ENCODE results near the gene THAP8. TPM values are rescaled to one million over a fixed set of nuclear protein-coding genes. Genes with fewer than 3 reads are reported as not detected.

THAP8 gene
- total RNA-seq, 4 donors from 2014 or later, result 5.7 to 20.4 (median 10.9) TPM

DNA sequence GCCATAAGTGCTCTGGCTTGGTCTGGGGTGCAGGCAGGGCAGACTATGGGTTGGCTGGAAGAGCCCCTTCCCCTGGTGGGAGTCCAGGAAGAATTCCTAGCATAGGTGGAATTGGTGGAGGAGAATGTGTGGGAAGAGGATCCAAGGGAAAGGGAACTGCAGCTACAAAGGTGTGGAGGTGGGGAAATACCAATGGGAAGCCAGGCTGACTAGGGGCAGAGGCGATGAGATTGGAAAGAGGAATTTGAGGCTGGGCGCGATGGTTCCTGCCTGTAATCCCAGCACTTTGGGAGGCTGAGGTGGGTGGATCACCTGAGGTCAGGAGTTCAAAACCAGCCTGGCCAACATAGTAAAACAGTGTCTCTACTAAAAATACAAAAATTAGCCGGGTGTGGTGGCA, 63.9 kb downstream of the THAP8 start:
- no peak for DNase-seq (ENCODE audit: low spot score in 2 of 2)
- Histone ChIP-seq H3K27ac (no peak overlapping the region), H3K4me3 (no peak overlapping the region), H3K27me3 (peaks cover 39% of the 10 kb centered on the region), H3K4me1 (peaks cover 19% of the 10 kb centered on the region), H3K9me3 (no peaks in the 10 kb centered on the region), H3K36me3 (no peaks in the 10 kb centered on the region)
- WGBS, result 89% methylated on average over 4 of the region's 4 CpGs
- TF ChIP-seq, protein P1, sequence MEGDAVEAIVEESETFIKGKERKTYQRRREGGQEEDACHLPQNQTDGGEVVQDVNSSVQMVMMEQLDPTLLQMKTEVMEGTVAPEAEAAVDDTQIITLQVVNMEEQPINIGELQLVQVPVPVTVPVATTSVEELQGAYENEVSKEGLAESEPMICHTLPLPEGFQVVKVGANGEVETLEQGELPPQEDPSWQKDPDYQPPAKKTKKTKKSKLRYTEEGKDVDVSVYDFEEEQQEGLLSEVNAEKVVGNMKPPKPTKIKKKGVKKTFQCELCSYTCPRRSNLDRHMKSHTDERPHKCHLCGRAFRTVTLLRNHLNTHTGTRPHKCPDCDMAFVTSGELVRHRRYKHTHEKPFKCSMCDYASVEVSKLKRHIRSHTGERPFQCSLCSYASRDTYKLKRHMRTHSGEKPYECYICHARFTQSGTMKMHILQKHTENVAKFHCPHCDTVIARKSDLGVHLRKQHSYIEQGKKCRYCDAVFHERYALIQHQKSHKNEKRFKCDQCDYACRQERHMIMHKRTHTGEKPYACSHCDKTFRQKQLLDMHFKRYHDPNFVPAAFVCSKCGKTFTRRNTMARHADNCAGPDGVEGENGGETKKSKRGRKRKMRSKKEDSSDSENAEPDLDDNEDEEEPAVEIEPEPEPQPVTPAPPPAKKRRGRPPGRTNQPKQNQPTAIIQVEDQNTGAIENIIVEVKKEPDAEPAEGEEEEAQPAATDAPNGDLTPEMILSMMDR (IDR thresholded peaks at IDR 0.05), result no peak
- TF ChIP-seq POLR2A (IDR thresholded peaks at IDR 0.05), result no peak

DNA sequence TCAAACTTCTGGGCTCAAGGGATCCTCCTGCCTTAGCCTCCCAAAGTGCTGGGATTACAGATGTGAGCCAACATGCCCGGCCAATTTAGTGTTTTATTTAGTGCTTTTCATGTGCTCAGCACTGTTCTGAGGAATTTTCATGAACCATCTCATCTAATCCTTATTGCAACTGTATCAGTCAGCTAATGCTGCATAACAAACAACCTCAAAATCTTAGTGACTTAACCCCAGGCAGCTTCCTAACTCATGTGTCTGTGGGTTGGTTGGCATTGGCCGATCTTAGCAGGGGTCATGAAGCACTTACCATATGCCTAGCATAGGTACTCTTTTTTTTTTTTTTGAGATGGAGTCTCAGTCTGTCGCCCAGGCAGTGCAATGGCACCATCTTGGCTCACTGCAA, 65.3 kb downstream of the THAP8 start:
- H3K4me1 ChIP-seq, result peaks cover 9% of the 10 kb centered on the region
- TF ChIP-seq, protein P1 (IDR thresholded peaks at IDR 0.05), result no peak
- no peak for TF ChIP-seq POLR2A (IDR thresholded peaks at IDR 0.05)
- no peak for TF ChIP-seq POLR2AphosphoS5 (IDR thresholded peaks at IDR 0.05)
- no peak for TF ChIP-seq EP300 (IDR thresholded peaks at IDR 0.05)
- WGBS, result 91% methylated on average over 3 of the region's 3 CpGs

DNA sequence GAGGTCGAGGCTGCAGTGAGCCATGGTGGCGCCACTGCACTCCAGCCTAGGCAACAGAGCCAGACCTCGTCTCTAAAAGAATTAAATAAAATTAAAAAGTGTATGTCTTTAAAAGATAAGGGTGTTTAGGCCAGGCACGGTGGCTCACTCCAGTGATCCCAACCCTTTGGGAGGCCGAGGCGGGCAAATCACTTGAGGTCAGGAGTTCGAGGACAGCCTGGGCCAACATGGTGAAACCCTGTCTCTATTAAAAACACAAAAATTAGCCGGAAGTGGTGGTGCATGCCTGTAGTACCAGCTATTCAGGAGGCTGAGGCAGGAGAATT, 66.6 kb downstream of the THAP8 start:
- H3K27ac ChIP-seq, result no peak overlapping the region
- no peaks in the 10 kb centered on the region for H3K36me3 ChIP-seq
- peaks cover 9% of the 10 kb centered on the region for H3K4me1 ChIP-seq
- no peak for DNase-seq (ENCODE audit: low spot score in 2 of 2)
- TF ChIP-seq POLR2AphosphoS5 (IDR thresholded peaks at IDR 0.05) (no peak), POLR2A (IDR thresholded peaks at IDR 0.05) (no peak), EP300 (IDR thresholded peaks at IDR 0.05) (no peak)
- TF ChIP-seq, protein P1 (IDR thresholded peaks at IDR 0.05), result no peak
- peaks cover 51% of the 10 kb centered on the region for H3K27me3 ChIP-seq
- peak overlapping the region; percentile 43 for H3K4me3 ChIP-seq
- WGBS, result 36% methylated on average over 8 of the region's 8 CpGs
- no peaks in the 10 kb centered on the region for H3K9me3 ChIP-seq

More for the DNA sequence above, 65.3 kb downstream of the THAP8 start:
- Histone ChIP-seq H3K4me3 (no peak overlapping the region), H3K9me3 (no peaks in the 10 kb centered on the region), H3K36me3 (no peaks in the 10 kb centered on the region), H3K27ac (no peak overlapping the region), H3K27me3 (peaks cover 44% of the 10 kb centered on the region)
- DNase-seq (ENCODE audit: low spot score in 2 of 2), result no peak

DNA sequence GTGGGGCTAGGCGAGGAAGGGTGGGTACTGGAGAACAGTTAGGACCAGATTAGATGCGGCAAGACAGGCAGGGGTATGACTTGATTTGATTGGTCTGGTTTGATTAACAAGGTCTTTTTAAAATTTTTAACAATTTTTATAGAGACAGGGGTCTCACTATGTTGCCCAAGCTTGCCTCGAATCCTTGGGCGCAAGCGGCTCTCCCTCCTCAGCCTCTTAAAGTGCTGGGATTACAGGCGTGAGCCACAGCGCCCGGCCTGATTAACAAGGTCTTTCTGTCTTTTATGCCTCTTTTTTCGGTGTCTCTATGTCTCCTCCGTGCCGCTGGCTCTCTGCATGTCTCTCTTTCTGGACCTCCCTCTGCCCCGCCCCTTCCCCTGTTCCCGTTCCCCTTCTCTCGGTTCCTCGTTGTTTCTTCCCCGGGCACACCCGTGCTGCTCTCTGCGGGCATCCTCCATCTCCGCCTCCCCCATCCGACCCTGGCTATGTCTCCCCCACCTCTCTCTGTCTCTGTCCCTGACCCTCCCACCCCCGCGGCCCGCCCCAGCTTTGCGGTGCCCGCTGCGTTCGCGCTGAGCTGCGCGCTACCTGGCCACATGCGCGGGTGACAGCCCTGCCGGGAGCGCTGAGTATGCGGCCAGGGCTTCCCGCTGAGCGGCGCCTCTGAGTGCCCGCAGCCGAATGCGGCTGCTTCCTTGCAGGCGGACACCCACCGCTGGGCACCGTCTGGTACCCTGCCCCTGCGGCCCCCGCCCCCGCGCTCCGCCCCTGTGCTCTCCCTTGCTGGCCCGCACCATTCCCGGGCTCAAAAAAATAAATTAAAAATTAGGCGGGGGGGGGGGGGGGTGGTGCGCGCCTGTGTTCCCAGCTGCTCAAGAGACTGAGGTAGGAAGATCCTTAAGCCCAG, 67.2 kb downstream of the THAP8 start:
- Histone ChIP-seq H3K27me3 (peaks cover 57% of the 10 kb centered on the region), H3K9me3 (no peaks in the 10 kb centered on the region), H3K36me3 (no peaks in the 10 kb centered on the region), H3K27ac (no peak overlapping the region), H3K4me1 (peaks cover 9% of the 10 kb centered on the region), H3K4me3 (peak overlapping the region; percentile 43)
- WGBS, result 12% methylated on average over 35 of the region's 54 CpGs
- no peak for DNase-seq (ENCODE audit: low spot score in 2 of 2)
- no peak for TF ChIP-seq EP300 (IDR thresholded peaks at IDR 0.05)
- no peak for TF ChIP-seq POLR2AphosphoS5 (IDR thresholded peaks at IDR 0.05)
- TF ChIP-seq POLR2A (IDR thresholded peaks at IDR 0.05), result no peak
- TF ChIP-seq, protein P1 (IDR thresholded peaks at IDR 0.05), result no peak

DNA sequence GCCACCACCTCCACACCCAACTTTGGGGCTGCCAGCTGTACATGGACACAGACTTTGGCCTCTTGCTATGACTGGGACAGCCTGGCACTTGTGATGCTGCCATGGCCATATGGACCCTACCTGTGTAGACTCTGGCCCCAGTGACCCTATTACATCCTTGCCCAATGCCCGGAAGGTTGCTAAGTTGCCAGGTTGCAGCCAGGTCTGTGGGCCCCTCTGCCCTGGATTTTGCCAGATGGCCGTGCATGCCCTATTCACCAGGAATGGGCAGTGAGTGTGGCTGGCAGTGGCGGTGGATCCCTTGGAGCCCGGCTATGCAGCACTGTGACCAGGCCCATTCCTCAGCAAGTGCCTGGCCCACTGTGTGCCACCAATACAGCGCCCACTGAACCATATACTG, 68.0 kb downstream of the THAP8 start:
- 94% methylated on average over 2 of the region's 5 CpGs for WGBS
- H3K27ac ChIP-seq, result no peak overlapping the region
- peaks cover 57% of the 10 kb centered on the region for H3K27me3 ChIP-seq
- H3K4me3 ChIP-seq, result no peak overlapping the region
- H3K36me3 ChIP-seq, result no peaks in the 10 kb centered on the region
- no peaks in the 10 kb centered on the region for H3K9me3 ChIP-seq
- TF ChIP-seq, protein P1 (IDR thresholded peaks at IDR 0.05), result no peak
- TF ChIP-seq EP300 (IDR thresholded peaks at IDR 0.05), result no peak
- no peak for TF ChIP-seq POLR2A (IDR thresholded peaks at IDR 0.05)
- TF ChIP-seq POLR2AphosphoS5 (IDR thresholded peaks at IDR 0.05), result no peak
- peaks cover 9% of the 10 kb centered on the region for H3K4me1 ChIP-seq
- DNase-seq (ENCODE audit: low spot score in 2 of 2), result no peak

All from suprapubic skin (tissue), 4 donors.